SK-N-SH (cell line): ENCODE measurements around the gene ATF6. TPM values are rescaled to one million over a fixed set of nuclear protein-coding genes. Genes with fewer than 3 reads are reported as not detected.

Source experiments
- CTCF ChIA-PET: fragments of 300-600, 350-600 bp; formaldehyde crosslinking; extraction: SDS; loops from one replicate; lab custom pipeline; 2021; lab: Yijun Ruan, JAX
- POLR2A ChIA-PET: fragments of 350-600 bp; sonication (Branson Sonifier 250); formaldehyde crosslinking; extraction: SDS; loops from one replicate; lab custom pipeline; 2020; ENCODE audit warnings: antibody characterized with exemption, inconsistent platforms; lab: Yijun Ruan, JAX
- DNase-seq: peaks from one replicate; pipeline ENCODE4 v3.0.0; 2012
- H2AFZ ChIP-seq: fragments of 200-600 bp; sonication (generic); 2 replicates; pipeline ENCODE4 v1.8.1; 2016; ENCODE audit warnings: antibody characterized with exemption, mild to moderate bottlenecking, low read depth
- H3F3A ChIP-seq: fragments of 200-600 bp; sonication (generic); replicated peaks from 2 replicates; pipeline ENCODE3; 2016; ENCODE audit warnings: antibody characterized with exemption, mild to moderate bottlenecking; ENCODE audit not compliant: insufficient read depth
- H3K27ac ChIP-seq, 2 experiments: fragments of 200-500 bp in 1 of 2; fragments of 200-600 bp in 1 of 2; sonication (Bioruptor generic) in 1 of 2; sonication (generic), shearing (Covaris generic) in 1 of 2; 2 replicates each; pipeline versions ENCODE4 v1.5.1 to v1.6.1; 2014 to 2016; ENCODE audit warnings: low read depth in 2 of 2, inconsistent platforms in 1 of 2, low read length in 1 of 2, mild to moderate bottlenecking in 1 of 2, mixed read lengths in 1 of 2
- H3K27me3 ChIP-seq: fragments of 200-600 bp; sonication (generic), shearing (Covaris generic); 2 replicates; pipeline ENCODE4 v1.6.1; 2016; ENCODE audit warnings: mixed run types; ENCODE audit not compliant: insufficient read depth
- H3K36me3 ChIP-seq, 2 experiments: fragments of 200-500 bp in 1 of 2; fragments of 200-600 bp in 1 of 2; sonication (Bioruptor generic) in 1 of 2; sonication (generic) in 1 of 2; replicated peaks in 1 of 2; 2 replicates each; pipeline versions ENCODE3 to v1.5.1; 2014 to 2016; ENCODE audit warnings: low read length in 1 of 2, mild to moderate bottlenecking in 1 of 2; ENCODE audit not compliant: insufficient read depth in 2 of 2, control insufficient read depth in 1 of 2
- H3K4me1 ChIP-seq, 2 experiments: fragments of 200-500 bp in 1 of 2; fragments of 200-600 bp in 1 of 2; sonication (Bioruptor generic) in 1 of 2; sonication (generic), shearing (Covaris generic) in 1 of 2; 2 replicates each; pipeline versions ENCODE4 v1.5.1 to v1.6.1; 2014 to 2016; ENCODE audit warnings: low read depth in 1 of 2, low read length in 1 of 2, mixed run types in 1 of 2; ENCODE audit not compliant: insufficient read depth in 2 of 2, control insufficient read depth in 1 of 2
- H3K4me2 ChIP-seq: fragments of 200-600 bp; sonication (generic), shearing (Covaris generic); 2 replicates; pipeline ENCODE4 v1.6.1; 2017; ENCODE audit warnings: mixed run types
- H3K4me3 ChIP-seq, 2 experiments: fragments of 200-500 bp in 1 of 2; fragments of 200-600 bp in 1 of 2; sonication (Bioruptor generic) in 1 of 2; sonication (generic), shearing (Covaris generic) in 1 of 2; 2 replicates each; pipeline versions ENCODE4 v1.5.1 to v1.8.1; 2014 to 2016; ENCODE audit warnings: low read depth in 2 of 2, inconsistent platforms in 1 of 2, low read length in 1 of 2, mild to moderate bottlenecking in 1 of 2, mixed read lengths in 1 of 2, moderate library complexity in 1 of 2
- H3K79me2 ChIP-seq: fragments of 200-600 bp; sonication (generic); 2 replicates; pipeline ENCODE4 v1.8.1; 2017; ENCODE audit warnings: mild to moderate bottlenecking; ENCODE audit not compliant: insufficient read depth
- H3K9ac ChIP-seq: fragments of 200-600 bp; sonication (generic); 2 replicates; pipeline ENCODE4 v1.6.1; 2017; ENCODE audit warnings: mixed run types
- H3K9me2 ChIP-seq: fragments of 200-600 bp; sonication (generic); 2 replicates; pipeline ENCODE4 v1.6.1; 2017; ENCODE audit warnings: mixed run types
- H3K9me3 ChIP-seq: fragments of 200-600 bp; sonication (generic); 2 replicates; pipeline ENCODE4 v1.6.1; 2017; ENCODE audit warnings: mixed run types, mild to moderate bottlenecking, moderate library complexity
- H4K20me1 ChIP-seq: fragments of 200-600 bp; sonication (generic); 2 replicates; pipeline ENCODE4 v1.6.1; 2017; ENCODE audit warnings: mild to moderate bottlenecking, mixed run types; ENCODE audit not compliant: insufficient read depth
- EZH2phosphoT487 ChIP-seq: fragments of 200-600 bp; sonication (generic); IDR thresholded peaks from 2 replicates; pipeline ENCODE4 v1.6.1; 2017; ENCODE audit warnings: low read depth, mixed run types, mild to moderate bottlenecking, antibody characterized with exemption, moderate library complexity, borderline replicate concordance
- FOSL2 ChIP-seq: IDR thresholded peaks from 2 replicates; pipeline ENCODE4 v1.4.0; 2012; ENCODE audit warnings: low read depth, mild to moderate bottlenecking, moderate library complexity, borderline replicate concordance
- FOXJ3 ChIP-seq: sonication (generic); formaldehyde crosslinking; IDR thresholded peaks from 2 replicates; pipeline ENCODE4 v1.5.1; 2020; ENCODE audit warnings: mild to moderate bottlenecking, missing genetic modification reagents
- GABPA ChIP-seq: IDR thresholded peaks from 2 replicates; pipeline ENCODE4 v1.4.0; 2012; ENCODE audit warnings: low read depth, mild to moderate bottlenecking
- GATA2 ChIP-seq: sonication (generic); formaldehyde crosslinking; IDR thresholded peaks from 2 replicates; pipeline ENCODE4 v1.5.0; 2020; ENCODE audit warnings: mild to moderate bottlenecking, missing genetic modification reagents
- JUND ChIP-seq: IDR thresholded peaks from 2 replicates; pipeline ENCODE4 v1.4.0; 2012
- MEF2A ChIP-seq: IDR thresholded peaks from 2 replicates; pipeline ENCODE4 v1.4.0; 2012; ENCODE audit warnings: low read depth, borderline replicate concordance
- MXI1 ChIP-seq: IDR thresholded peaks from 2 replicates; pipeline ENCODE4 v1.6.1; 2012; ENCODE audit warnings: mild to moderate bottlenecking, low read depth, low read length, improper control_type of control experiment
- NFIC ChIP-seq: IDR thresholded peaks from 2 replicates; pipeline ENCODE4 v1.4.0; 2012; ENCODE audit warnings: borderline replicate concordance
- NRF1 ChIP-seq: IDR thresholded peaks from 2 replicates; pipeline ENCODE4 v1.6.1; 2012; ENCODE audit warnings: low read depth, mild to moderate bottlenecking, low read length
- RAD21 ChIP-seq: IDR thresholded peaks from 2 replicates; pipeline ENCODE4 v1.6.1; 2012; ENCODE audit warnings: mild to moderate bottlenecking, low read length
- RCOR1 ChIP-seq: fragments of 150-350 bp; IDR thresholded peaks from 2 replicates; pipeline ENCODE4 v1.6.1; 2017; ENCODE audit warnings: antibody characterized with exemption, low read length
- RFX5 ChIP-seq: IDR thresholded peaks from 2 replicates; pipeline ENCODE4 v1.6.1; 2012; ENCODE audit warnings: mild to moderate bottlenecking, improper control_type of control experiment, low read length
- SIN3A ChIP-seq: IDR thresholded peaks from 2 replicates; pipeline ENCODE4 v1.6.1; 2012; ENCODE audit warnings: low read depth, mild to moderate bottlenecking, low read length, moderate library complexity, borderline replicate concordance
- SMC3 ChIP-seq: IDR thresholded peaks from 2 replicates; pipeline ENCODE4 v1.6.1; 2012; ENCODE audit warnings: low read depth, low read length, improper control_type of control experiment
- TAF1 ChIP-seq: IDR thresholded peaks from 2 replicates; pipeline ENCODE4 v1.6.1; 2012; ENCODE audit warnings: low read depth, mild to moderate bottlenecking, low read length, moderate library complexity, borderline replicate concordance
- WGBS: methylation state at CpG from one replicate; pipeline ENCODE4 v1.1.6; 2017; ENCODE audit warnings: low lambda C conversion rate; 5-methylcytosine and 5-hydroxymethylcytosine counted together
- polyA plus RNA-seq, 3 experiments: library from polyadenylated mRNA; depleted of rRNA; stranded (reverse); fragments of >200 nt; gene quantifications; 2 replicates each; pipeline ENCODE4 v1.2.3, GENCODE V29; 2012
- TF ChIP-seq, protein P1 (sequence below): IDR thresholded peaks from 2 replicates; pipeline ENCODE4; 2012
- TF ChIP-seq, protein P2 (sequence below): IDR thresholded peaks from 2 replicates; pipeline ENCODE4 v1.4.0; 2012; ENCODE audit warnings: low read depth, borderline replicate concordance
- TF ChIP-seq, protein P3 (sequence below): IDR thresholded peaks from 2 replicates; pipeline ENCODE4 v1.4.0; 2012; ENCODE audit warnings: low read depth, borderline replicate concordance
- TF ChIP-seq, protein P4 (sequence below): fragments of 150-350 bp; IDR thresholded peaks from 2 replicates; pipeline ENCODE4 v1.6.1; 2016; ENCODE audit warnings: mild to moderate bottlenecking, low read depth, low read length

Gene ATF6
- polyA plus RNA-seq, 1 of the 3 experiments (the other 2 are of a cell fraction) = 8.8 TPM

DNA sequence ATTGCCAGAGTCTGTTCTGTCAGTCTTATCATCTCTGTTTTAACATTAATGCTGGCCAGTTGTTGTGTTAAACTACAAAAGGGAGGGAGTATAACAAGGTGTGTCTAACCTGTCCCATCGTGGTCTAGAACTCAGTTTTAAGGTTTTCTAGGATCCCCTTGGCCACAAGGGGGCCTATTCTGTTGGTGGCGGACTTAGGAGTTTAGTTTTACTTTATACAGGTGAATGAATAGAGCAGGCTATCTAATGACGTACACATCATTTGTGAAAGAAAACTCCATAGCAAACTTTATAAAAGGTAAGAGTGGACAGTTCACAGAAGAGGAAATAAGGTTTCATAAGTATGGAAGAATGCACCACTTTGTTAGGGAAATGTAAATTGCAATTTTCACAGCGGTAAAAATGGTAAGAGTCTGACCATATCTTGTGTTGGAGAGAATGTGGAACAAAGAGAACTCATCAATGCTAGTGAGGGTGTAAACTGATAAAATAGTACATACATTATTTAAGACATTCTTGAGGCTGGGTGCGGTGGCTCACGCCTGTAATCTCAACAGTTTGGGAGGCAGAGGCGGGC is 2.5 kb upstream of the ATF6 start (continued):
- TF ChIP-seq, protein P1, sequence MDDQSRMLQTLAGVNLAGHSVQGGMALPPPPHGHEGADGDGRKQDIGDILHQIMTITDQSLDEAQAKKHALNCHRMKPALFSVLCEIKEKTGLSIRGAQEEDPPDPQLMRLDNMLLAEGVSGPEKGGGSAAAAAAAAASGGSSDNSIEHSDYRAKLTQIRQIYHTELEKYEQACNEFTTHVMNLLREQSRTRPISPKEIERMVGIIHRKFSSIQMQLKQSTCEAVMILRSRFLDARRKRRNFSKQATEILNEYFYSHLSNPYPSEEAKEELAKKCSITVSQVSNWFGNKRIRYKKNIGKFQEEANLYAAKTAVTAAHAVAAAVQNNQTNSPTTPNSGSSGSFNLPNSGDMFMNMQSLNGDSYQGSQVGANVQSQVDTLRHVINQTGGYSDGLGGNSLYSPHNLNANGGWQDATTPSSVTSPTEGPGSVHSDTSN = no peak
- TF ChIP-seq, protein P2, sequence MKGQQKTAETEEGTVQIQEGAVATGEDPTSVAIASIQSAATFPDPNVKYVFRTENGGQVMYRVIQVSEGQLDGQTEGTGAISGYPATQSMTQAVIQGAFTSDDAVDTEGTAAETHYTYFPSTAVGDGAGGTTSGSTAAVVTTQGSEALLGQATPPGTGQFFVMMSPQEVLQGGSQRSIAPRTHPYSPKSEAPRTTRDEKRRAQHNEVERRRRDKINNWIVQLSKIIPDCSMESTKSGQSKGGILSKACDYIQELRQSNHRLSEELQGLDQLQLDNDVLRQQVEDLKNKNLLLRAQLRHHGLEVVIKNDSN = no peak

DNA sequence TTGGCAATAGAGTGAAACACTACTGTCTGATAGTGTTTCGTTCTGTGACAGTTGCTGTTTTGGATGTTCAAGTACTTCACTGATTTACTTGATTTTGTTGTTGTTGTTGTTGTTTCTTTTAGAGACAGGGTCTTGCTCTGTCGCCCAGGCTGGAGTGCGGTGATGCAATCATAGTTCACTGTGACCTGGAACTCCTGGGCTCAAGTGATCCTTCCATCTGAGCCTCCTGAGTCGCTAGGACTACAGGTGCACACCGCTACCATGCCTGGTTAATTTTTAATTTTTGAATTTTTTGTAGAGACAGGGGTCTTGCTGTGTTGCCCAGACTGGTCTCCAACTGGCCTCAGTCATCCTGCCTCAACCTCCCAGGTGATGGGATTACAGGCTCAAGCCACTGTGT is 2.3 kb downstream of the ATF6 start:
- Histone ChIP-seq H3K9ac (no peak overlapping the region), H4K20me1 (no peaks in the 10 kb centered on the region), H3K9me2 (no peaks in the 10 kb centered on the region), H2AFZ (no peak overlapping the region), H3K27ac (no peak overlapping the region), H3K9me3 (no peaks in the 10 kb centered on the region), H3K79me2 (peaks cover 72% of the 10 kb centered on the region), H3K4me2 (0 out of 2 replicates have a peak overlapping the region, but pooled peaks have one; percentile 75), H3K4me3 (no peak overlapping the region), H3K4me1 (peaks cover 4 to 5% of the 10 kb centered on the region in 2 experiments; a peak in 3 of 4 replicates), H3F3A (peaks cover 10% of the 10 kb centered on the region), H3K36me3 (no peaks in the 10 kb centered on the region), H3K27me3 (no peaks in the 10 kb centered on the region)
- DNase-seq = no peak
- ChIA-PET POLR2A (no interaction called here), CTCF (no interaction called here)
- WGBS = 100% methylated on average over 5 of the region's 5 CpGs
- no peak for TF ChIP-seq MXI1
- TF ChIP-seq, protein P3, sequence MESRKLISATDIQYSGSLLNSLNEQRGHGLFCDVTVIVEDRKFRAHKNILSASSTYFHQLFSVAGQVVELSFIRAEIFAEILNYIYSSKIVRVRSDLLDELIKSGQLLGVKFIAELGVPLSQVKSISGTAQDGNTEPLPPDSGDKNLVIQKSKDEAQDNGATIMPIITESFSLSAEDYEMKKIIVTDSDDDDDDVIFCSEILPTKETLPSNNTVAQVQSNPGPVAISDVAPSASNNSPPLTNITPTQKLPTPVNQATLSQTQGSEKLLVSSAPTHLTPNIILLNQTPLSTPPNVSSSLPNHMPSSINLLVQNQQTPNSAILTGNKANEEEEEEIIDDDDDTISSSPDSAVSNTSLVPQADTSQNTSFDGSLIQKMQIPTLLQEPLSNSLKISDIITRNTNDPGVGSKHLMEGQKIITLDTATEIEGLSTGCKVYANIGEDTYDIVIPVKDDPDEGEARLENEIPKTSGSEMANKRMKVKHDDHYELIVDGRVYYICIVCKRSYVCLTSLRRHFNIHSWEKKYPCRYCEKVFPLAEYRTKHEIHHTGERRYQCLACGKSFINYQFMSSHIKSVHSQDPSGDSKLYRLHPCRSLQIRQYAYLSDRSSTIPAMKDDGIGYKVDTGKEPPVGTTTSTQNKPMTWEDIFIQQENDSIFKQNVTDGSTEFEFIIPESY = no peak
- TF ChIP-seq RFX5 = no peak
- no peak for TF ChIP-seq NRF1
- no peak for TF ChIP-seq NFIC
- TF ChIP-seq FOXJ3 (CRISPR knock-in tag) = no peak

DNA sequence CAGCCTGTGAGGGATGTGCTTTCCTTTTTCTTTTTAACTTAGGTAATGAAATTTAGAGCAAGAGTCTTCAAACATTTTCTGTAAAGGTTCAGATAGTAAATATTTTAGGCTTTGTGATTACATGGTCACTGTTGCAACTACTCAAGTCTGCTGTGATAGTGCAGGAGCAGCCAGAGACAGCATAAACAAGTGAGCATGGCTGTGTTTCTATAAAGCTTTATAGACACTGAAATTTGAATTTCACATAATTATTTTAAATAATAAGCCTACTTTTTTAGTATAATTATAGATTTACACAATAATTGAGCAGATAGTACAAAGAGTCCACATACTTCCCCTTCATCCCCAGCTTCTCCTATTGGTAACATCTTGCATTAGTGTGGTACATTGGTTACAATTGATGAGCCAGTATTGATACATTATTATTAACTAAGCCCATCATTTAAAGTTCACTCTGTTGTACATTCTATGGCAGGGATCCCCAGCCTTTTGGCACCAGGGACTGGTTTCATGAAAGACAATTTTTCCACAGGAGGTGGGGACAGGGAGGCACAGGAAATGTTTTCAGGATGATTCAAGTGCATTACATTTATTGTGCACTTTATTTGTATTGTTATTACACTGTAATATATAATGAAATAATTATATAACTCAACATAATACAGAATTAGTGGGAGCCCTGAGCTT is 3.0 kb downstream of the ATF6 start:
- no peak overlapping the region for H3K4me2 ChIP-seq
- no peak overlapping the region for H3K4me3 ChIP-seq
- no peak overlapping the region for H2AFZ ChIP-seq
- no peaks in the 10 kb centered on the region for H3K27me3 ChIP-seq
- ChIA-PET POLR2A (no interaction called here), CTCF (no interaction called here)
- no peaks in the 10 kb centered on the region for H3K36me3 ChIP-seq
- no peaks in the 10 kb centered on the region for H3K9me3 ChIP-seq
- H3F3A ChIP-seq = peaks cover 10% of the 10 kb centered on the region
- H3K9me2 ChIP-seq = no peaks in the 10 kb centered on the region
- H3K9ac ChIP-seq = no peak overlapping the region
- peaks cover 78% of the 10 kb centered on the region for H3K79me2 ChIP-seq
- no peaks in the 10 kb centered on the region for H4K20me1 ChIP-seq
- peaks cover 4 to 5% of the 10 kb centered on the region in 2 experiments; a peak in 3 of 4 replicates for H3K4me1 ChIP-seq
- DNase-seq = no peak
- H3K27ac ChIP-seq = no peak overlapping the region
- no peak for TF ChIP-seq GABPA
- no peak for TF ChIP-seq RAD21
- no peak for TF ChIP-seq FOSL2
- TF ChIP-seq, protein P4, sequence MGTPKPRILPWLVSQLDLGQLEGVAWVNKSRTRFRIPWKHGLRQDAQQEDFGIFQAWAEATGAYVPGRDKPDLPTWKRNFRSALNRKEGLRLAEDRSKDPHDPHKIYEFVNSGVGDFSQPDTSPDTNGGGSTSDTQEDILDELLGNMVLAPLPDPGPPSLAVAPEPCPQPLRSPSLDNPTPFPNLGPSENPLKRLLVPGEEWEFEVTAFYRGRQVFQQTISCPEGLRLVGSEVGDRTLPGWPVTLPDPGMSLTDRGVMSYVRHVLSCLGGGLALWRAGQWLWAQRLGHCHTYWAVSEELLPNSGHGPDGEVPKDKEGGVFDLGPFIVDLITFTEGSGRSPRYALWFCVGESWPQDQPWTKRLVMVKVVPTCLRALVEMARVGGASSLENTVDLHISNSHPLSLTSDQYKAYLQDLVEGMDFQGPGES = no peak
- no peak for TF ChIP-seq RCOR1
- TF ChIP-seq EZH2phosphoT487 = no peak
- no peak for TF ChIP-seq MEF2A
- TF ChIP-seq FOXJ3 (CRISPR knock-in tag) = no peak
- TF ChIP-seq JUND = no peak
- TF ChIP-seq, protein P2 = no peak
- no peak for TF ChIP-seq NRF1
- TF ChIP-seq GATA2 (CRISPR knock-in tag) = no peak
- TF ChIP-seq SIN3A = no peak
- TF ChIP-seq TAF1 = no peak
- TF ChIP-seq SMC3 = no peak
